Right lobe of liver (tissue), 6 donors: ENCODE results near the gene BOD1L1. TPM values are rescaled to one million over a fixed set of nuclear protein-coding genes. Genes with fewer than 3 reads are reported as not detected.
A peak's percentile ranks its signal among the peaks of the same experiment; 100 is the strongest.

Source experiments
- ATAC-seq, 4 donors: fragments of 200-7000 bp; cut with Tn5 transposase; one replicate each; pipeline ENCODE4 v1.9.1; 2020; ENCODE audit warnings: mild to moderate bottlenecking in 4 of 4, moderate library complexity in 4 of 4
- DNase-seq, 3 donors: peaks; one replicate each; pipeline ENCODE4 v3.0.0-alpha.2; 2020
- H3K27ac ChIP-seq, 3 donors: fragments of 200-600 bp; one replicate each; pipeline ENCODE4 v1.8.0; 2022
- H3K27me3 ChIP-seq, 2 donors: fragments of 200-600 bp; one replicate each; pipeline ENCODE4 v1.8.0; 2022
- H3K36me3 ChIP-seq, 4 donors: fragments of 200-600 bp; sonication (generic) in 1 of 4; one replicate each; pipeline versions ENCODE4 v1.5.1 to v1.8.0; 2017 to 2022; ENCODE audit warnings: control low read depth in 1 of 4
- H3K4me1 ChIP-seq, 4 donors: fragments of 200-600 bp; sonication (generic) in 1 of 4; one replicate each; pipeline versions ENCODE4 v1.5.1 to v1.8.0; 2017 to 2022; ENCODE audit warnings: control low read depth in 1 of 4
- H3K4me3 ChIP-seq, 3 donors: fragments of 200-600 bp; one replicate each; pipeline ENCODE4 v1.8.0; 2022
- H3K9me3 ChIP-seq, 4 donors: fragments of 200-600 bp; sonication (generic) in 1 of 4; one replicate each; pipeline versions ENCODE4 v1.5.1 to v1.8.0; 2017 to 2022; ENCODE audit warnings: control low read depth in 1 of 4
- POLR2A ChIP-seq: fragments of 450-650 bp; IDR thresholded peaks from one replicate; pipeline ENCODE4 v1.6.1; 2017; ENCODE audit warnings: antibody characterized with exemption, mild to moderate bottlenecking
- WGBS: methylation state at CpG from one replicate; pipeline ENCODE4 v1.1.6; 2018; ENCODE audit warnings: low coverage, low lambda C conversion rate; ENCODE audit not compliant: insufficient coverage; ENCODE audit errors: missing lambda C conversion rate; 5-methylcytosine and 5-hydroxymethylcytosine counted together
- intact Hi-C, 2 donors: fragments of 100-400 bp; cut with DNase I; formaldehyde crosslinking; loops; one replicate each; pipeline versions ENCODE4 v1.11.2 to v1.14.1; 2022
- total RNA-seq, 6 experiments: library from RNA; depleted of rRNA in 2 of 6; stranded (reverse); fragments of >200 nt in 2 of 6; fragmentation: NEBNext Ultra II Directional in 3 of 6; extraction: Animal tissue kit (Norgen Biotek cat#: 25700) in 3 of 6; gene quantifications; one replicate each; pipeline versions ENCODE4 v1.1.0 to v1.2.4, GENCODE V29; 2016 to 2023
- TF ChIP-seq, protein P1 (sequence below), 4 donors: fragments of 200-600 bp in 3 of 4; fragments of 450-650 bp in 1 of 4; IDR thresholded peaks; one replicate each; pipeline versions ENCODE4 v1.5.1 to v1.8.0; 2016 to 2022; ENCODE audit warnings: antibody characterized with exemption in 4 of 4, mild to moderate bottlenecking in 2 of 4
- donor health status: DM: no; HTN: yes; CAD: no.
- donor health status: DM: no; HTN: no; CAD: no.
- donor health status: DM: no; HTN: no; CAD: no.
- donor health status: DM: no; HTN: yes; CAD: no.
- donor health status: DM: no; HTN: yes; CAD: no.

The BOD1L1 gene
- total RNA-seq, 6 experiments from 2014 or later: 8.7 to 13.8 (median 11.6) TPM

DNA sequence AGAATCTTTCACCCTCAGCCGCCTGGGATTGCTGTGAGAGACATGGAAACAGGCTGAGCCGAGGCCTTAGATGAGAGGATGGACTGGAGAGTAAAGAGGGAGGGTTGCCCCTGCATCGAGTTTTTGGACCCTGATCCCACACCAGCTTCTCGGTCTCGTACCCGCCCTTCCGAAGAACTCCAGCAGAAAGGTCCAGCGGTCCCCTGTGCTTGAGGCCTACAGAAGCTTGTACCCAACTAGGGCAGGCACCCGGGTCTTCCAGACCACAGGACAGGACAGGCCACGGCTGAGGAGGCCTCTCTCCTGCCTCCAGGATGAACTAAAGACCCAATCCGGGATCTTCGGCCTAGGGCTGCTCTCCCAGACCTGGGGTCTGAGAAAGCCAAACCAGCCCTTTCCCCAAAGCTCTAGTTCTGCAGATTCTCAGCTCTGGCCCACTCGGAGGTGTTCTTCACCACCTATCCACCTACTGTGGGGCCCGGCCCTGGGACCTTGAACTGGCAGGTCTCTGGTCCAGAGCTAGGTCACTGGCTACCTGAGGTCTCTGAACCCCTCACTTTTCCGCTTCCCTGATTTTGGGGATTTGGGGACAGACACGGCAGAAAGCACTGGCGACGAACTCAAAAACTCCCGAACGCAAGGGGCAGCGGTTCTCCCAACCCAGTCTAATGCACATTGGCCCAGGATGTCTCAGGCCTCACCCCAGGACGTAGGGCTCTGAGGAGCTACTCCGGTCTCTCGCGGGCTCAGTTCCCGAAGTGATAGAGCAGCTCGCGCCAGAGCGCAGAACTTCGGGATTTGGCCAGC, 84.3 kb downstream of the BOD1L1 start:
- Histone ChIP-seq H3K4me3 (no peak overlapping the region), H3K4me1 (peaks cover 0 to 30% (median 8%) of the 10 kb centered on the region in 4 donors), H3K27ac (no peak overlapping the region), H3K27me3 (peaks cover 33 to 72% of the 10 kb centered on the region in 2 donors), H3K9me3 (no peaks in the 10 kb centered on the region), H3K36me3 (no peaks in the 10 kb centered on the region)
- no peak for ATAC-seq
- WGBS: 45% methylated on average over 11 of the region's 30 CpGs
- no peak for DNase-seq
- intact Hi-C loops: loop anchor here in 1 of 2 donors (10.0 kb wide), 1 partner anchor 698 kb away; no protein-coding TSS in a partner anchor
- no peak for TF ChIP-seq POLR2A
- TF ChIP-seq, protein P1, sequence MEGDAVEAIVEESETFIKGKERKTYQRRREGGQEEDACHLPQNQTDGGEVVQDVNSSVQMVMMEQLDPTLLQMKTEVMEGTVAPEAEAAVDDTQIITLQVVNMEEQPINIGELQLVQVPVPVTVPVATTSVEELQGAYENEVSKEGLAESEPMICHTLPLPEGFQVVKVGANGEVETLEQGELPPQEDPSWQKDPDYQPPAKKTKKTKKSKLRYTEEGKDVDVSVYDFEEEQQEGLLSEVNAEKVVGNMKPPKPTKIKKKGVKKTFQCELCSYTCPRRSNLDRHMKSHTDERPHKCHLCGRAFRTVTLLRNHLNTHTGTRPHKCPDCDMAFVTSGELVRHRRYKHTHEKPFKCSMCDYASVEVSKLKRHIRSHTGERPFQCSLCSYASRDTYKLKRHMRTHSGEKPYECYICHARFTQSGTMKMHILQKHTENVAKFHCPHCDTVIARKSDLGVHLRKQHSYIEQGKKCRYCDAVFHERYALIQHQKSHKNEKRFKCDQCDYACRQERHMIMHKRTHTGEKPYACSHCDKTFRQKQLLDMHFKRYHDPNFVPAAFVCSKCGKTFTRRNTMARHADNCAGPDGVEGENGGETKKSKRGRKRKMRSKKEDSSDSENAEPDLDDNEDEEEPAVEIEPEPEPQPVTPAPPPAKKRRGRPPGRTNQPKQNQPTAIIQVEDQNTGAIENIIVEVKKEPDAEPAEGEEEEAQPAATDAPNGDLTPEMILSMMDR (IDR thresholded peaks at IDR 0.05): no peak

DNA sequence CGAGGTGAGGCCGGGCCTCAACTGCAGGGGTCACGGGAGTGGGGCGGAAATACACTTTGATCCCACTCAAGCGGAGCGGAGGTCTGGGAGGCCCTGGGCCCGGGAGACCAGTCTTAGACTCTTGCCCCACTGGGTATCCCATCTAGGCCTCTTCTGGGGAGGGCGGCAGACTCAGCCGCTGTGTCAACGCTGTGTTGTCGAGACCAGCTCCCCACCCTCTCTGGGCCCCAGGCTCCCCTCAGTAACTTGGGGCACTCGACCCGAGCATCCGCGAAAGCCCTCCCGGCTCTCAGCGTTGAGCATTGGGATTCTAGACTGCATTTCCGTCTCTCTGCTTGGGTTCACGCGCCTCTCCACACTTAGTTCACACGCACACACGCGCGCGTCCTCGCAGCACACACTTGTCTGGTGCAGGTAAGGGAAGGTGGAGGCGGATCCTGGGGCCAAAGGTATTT, 84.9 kb downstream of the BOD1L1 start:
- no peak overlapping the region for H3K27ac ChIP-seq
- intact Hi-C loops: loop anchor here in 1 of 2 donors (10.0 kb wide), 1 partner anchor 698 kb away; no protein-coding TSS in a partner anchor
- 58% methylated on average over 12 of the region's 27 CpGs for WGBS
- no peaks in the 10 kb centered on the region for H3K9me3 ChIP-seq
- H3K4me3 ChIP-seq: no peak overlapping the region
- H3K27me3 ChIP-seq: peaks cover 34 to 69% of the 10 kb centered on the region in 2 donors
- DNase-seq: no peak
- ATAC-seq: no peak
- H3K36me3 ChIP-seq: no peaks in the 10 kb centered on the region
- TF ChIP-seq, protein P1 (IDR thresholded peaks at IDR 0.05): no peak
- no peak for TF ChIP-seq POLR2A
- peaks cover 0 to 27% (median 5%) of the 10 kb centered on the region in 4 donors for H3K4me1 ChIP-seq

DNA sequence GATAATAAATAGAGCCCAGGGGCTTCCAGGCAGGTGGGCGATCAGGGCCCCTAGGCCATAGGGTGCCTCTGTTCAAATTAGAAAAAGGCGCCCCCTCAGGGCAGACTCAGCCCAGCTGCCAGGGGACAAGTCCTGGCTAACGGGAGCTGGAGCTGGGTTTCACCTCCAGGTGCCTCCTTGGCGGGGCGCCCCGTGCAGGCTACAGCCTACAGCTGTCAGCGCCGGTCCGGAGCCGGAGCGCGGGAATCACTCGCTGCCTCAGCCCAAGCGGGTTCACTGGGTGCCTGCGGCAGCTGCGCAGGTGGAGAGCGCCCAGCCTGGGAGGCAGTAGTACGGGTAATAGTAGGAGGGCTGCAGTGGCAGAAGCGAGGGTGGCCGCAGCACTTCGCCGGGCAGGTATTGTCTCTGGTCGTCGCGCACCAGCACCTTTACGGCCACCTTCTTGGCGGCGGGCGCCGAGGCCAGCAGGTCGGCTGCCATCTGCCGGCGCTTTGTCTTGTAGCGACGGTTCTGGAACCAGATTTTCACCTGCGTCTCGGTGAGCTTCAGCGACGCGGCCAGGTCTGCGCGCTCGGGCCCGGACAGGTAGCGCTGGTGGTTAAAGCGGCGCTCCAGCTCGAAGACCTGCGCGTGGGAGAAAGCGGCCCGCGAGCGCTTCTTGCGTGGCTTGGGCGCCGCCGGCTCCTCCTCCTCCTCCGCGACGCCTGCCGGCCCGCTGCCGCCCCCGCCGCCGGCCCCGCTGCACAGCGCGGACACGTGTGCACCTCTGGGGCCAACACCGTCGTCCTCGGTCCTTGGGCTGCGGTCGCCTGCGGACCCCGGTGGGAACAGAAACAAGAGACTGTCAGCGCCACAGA, 85.6 kb downstream of the BOD1L1 start:
- Histone ChIP-seq H3K27ac (no peak overlapping the region), H3K36me3 (no peaks in the 10 kb centered on the region), H3K9me3 (no peaks in the 10 kb centered on the region), H3K4me1 (peaks cover 0 to 21% (median 2%) of the 10 kb centered on the region in 4 donors), H3K4me3 (no peak overlapping the region), H3K27me3 (peaks cover 34 to 62% of the 10 kb centered on the region in 2 donors)
- ATAC-seq: peak; percentile 61 to 65 (median 62)
- intact Hi-C loops: loop anchor here in 1 of 2 donors (10.0 kb wide), 1 partner anchor 697 kb away; no protein-coding TSS in a partner anchor
- 2% methylated on average over 26 of the region's 79 CpGs for WGBS
- no peak for TF ChIP-seq POLR2A
- TF ChIP-seq, protein P1 (IDR thresholded peaks at IDR 0.05): peak; percentile 38 to 55 (median 48)
- peak in 2 of 3 donors; percentile 61 to 68 for DNase-seq

DNA sequence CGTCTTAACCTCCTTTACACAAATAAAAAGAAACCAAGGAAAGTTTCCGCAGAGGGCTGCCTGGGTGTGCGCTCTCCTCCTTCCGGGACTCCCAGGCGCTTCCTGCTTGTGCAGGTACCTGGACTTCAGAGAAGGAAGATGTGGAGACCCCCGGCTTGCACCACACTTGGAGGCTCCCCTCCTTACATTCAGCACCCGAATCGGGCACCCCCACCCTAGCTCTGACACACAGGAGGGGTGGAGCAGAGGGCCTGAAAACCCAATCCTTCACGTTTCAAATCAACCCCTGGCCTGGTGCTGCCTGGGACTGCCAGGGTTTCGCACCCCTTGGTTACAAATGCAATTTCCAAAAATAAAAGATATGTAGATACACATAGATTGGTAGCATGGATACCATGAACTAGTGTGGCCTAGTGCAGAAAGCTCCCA, 86.3 kb downstream of the BOD1L1 start:
- TF ChIP-seq POLR2A: no peak
- TF ChIP-seq, protein P1 (IDR thresholded peaks at IDR 0.05): no peak
- H3K9me3 ChIP-seq: no peaks in the 10 kb centered on the region
- intact Hi-C loops: loop anchor here in 1 of 2 donors (10.0 kb wide), 1 partner anchor 696 kb away; no protein-coding TSS in a partner anchor
- no peak overlapping the region for H3K27ac ChIP-seq
- WGBS: 49% methylated on average over 3 of the region's 10 CpGs
- H3K27me3 ChIP-seq: peaks cover 27 to 59% of the 10 kb centered on the region in 2 donors
- H3K4me3 ChIP-seq: no peak overlapping the region
- DNase-seq (no peak), ATAC-seq (no peak)
- no peaks in the 10 kb centered on the region for H3K36me3 ChIP-seq
- peaks cover 0 to 21% (median 2%) of the 10 kb centered on the region in 4 donors for H3K4me1 ChIP-seq
